IPS-15b (cell line): ENCODE data around the gene TTC31.

Source experiments
- H3K27me3 ChIP-seq: one replicate; pipeline ENCODE4 v1.6.1; 2013; ENCODE audit warnings: low read length; ENCODE audit not compliant: control insufficient read depth, insufficient read depth
- H3K36me3 ChIP-seq: one replicate; pipeline ENCODE4 v1.6.1; 2013; ENCODE audit warnings: low read length; ENCODE audit not compliant: control insufficient read depth, insufficient read depth
- H3K4me1 ChIP-seq: one replicate; pipeline ENCODE4 v1.6.1; 2013; ENCODE audit warnings: mild to moderate bottlenecking, low read length; ENCODE audit not compliant: control insufficient read depth, insufficient read depth
- H3K4me3 ChIP-seq: one replicate; pipeline ENCODE4 v1.5.1; 2013; ENCODE audit warnings: low read depth, low read length
- H3K9ac ChIP-seq: one replicate; pipeline ENCODE4 v1.6.1; 2013; ENCODE audit warnings: low read depth, mild to moderate bottlenecking, low read length
- H3K9me3 ChIP-seq: one replicate; pipeline ENCODE4 v1.6.1; 2013; ENCODE audit warnings: mild to moderate bottlenecking, low read length; ENCODE audit not compliant: control insufficient read depth, insufficient read depth

The TTC31 gene

DNA sequence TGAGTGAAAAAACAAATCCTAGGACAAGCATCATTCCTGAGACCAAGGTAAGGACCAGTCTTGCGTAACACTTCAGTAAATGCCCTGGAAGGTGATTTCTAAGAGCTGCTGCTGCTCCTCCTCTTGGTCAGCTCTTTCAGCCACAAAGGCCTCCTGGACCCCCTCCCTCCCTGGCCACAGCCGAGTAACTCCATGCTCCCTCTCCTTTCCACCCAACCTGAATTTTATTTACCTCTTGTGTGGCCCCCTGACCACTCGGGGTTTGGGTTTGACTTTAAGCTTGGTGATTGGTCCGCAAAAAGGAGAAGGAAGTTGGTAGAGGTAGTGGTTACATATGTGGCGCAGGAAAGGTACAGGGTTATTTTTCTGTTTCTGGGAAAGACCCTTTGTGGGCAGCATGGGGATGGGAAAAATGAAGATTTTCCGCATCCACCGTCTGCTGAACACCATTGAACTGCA lies 56.0 kb downstream of the TTC31 start:
- Histone ChIP-seq H3K4me3 (no peak overlapping the region), H3K4me1 (no peaks in the 10 kb centered on the region), H3K36me3 (no peaks in the 10 kb centered on the region), H3K9ac (no peak overlapping the region), H3K27me3 (peaks cover 6% of the 10 kb centered on the region), H3K9me3 (no peaks in the 10 kb centered on the region)

DNA sequence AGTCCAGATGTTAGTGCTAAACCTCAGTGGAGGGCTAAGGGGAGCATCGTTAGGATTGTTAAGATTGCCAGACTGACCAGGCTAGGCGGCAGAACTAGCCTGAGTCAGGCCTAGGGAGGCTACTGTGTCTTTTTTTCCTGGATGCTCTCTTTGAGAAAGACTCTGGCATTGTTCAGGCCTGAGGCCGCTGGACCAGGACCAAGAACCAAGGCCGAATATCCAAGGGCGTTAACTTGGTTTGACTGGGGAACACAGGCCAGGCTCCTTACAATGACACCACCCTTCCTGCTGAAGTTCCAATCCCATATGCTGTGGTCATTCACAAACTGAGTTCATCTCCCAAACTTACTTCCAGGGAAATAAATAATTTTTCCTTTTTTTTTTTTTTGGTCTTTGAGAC lies 57.4 kb downstream of the TTC31 start:
- Histone ChIP-seq H3K4me3 (no peak overlapping the region), H3K36me3 (no peaks in the 10 kb centered on the region), H3K27me3 (peaks cover 13% of the 10 kb centered on the region)

DNA sequence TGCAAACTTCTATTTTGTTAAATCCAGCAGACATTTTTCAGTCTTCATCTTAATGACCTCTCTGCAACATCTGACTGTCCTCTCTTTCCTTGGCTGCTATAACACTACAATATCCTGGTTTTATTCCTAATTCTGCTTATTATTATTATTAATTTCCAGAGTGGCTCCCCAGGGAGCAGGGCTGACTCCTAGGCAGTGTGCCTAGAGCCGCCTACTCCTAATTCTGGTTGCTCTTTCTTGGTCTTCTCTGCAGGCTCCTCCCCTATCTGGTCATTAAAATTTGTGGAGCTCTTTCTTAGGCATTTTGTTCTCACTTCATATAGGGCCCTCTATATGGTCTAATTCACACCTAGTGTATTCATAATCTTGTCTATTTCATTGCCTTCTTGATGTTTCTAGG lies 60.1 kb downstream of the TTC31 start:
- H3K9me3 ChIP-seq, result no peaks in the 10 kb centered on the region
- no peak overlapping the region for H3K9ac ChIP-seq
- H3K27me3 ChIP-seq, result peaks cover 33% of the 10 kb centered on the region
- peaks cover under 1% of the 10 kb centered on the region for H3K4me1 ChIP-seq
- H3K36me3 ChIP-seq, result no peaks in the 10 kb centered on the region
- no peak overlapping the region for H3K4me3 ChIP-seq

More for the DNA sequence above, 57.4 kb downstream of the TTC31 start:
- no peaks in the 10 kb centered on the region for H3K9me3 ChIP-seq
- H3K9ac ChIP-seq, result no peak overlapping the region
- H3K4me1 ChIP-seq, result no peaks in the 10 kb centered on the region
